ENCODE measurements around the gene VGF.
"Not testable (repeated sequence)": the region's sequence is repeated elsewhere in the genome, so short reads cannot be mapped to it uniquely, and the experiment has no call there.

VGF gene

GRCh38 chr7:101134399-101134980, 30.9 kb downstream of the VGF start:
- DNase-seq, result no peak

- DNase-seq, result no peak
Observed at GRCh38 chr7:101133621-101134398, 31.6 kb downstream of the VGF start.

GRCh38 chr7:101132626-101133600, 32.5 kb downstream of the VGF start:
- DNase-seq, result not testable (repeated sequence)

GRCh38 chr7:101129603-101130117, 35.7 kb downstream of the VGF start:
- DNase-seq, result no peak

GRCh38 chr7:101128040-101128834, 37.1 kb downstream of the VGF start:
- no peak for DNase-seq

- DNase-seq, result no peak
Observed at GRCh38 chr7:101127460-101128039, 37.8 kb downstream of the VGF start.

- DNase-seq, result peak; percentile 48
Observed at GRCh38 chr7:101126651-101127459, 38.5 kb downstream of the VGF start, which contains the start of gene SERPINE1. TSS of gene SERPINE1 (plus strand) at chr7:101127104. CDS start at chr7:101128394, 1,290 bp downstream.

- no peak for DNase-seq
Observed at GRCh38 chr7:101125989-101126650, 39.2 kb downstream of the VGF start.

- no peak for DNase-seq
Observed at GRCh38 chr7:101124376-101125056, 40.9 kb downstream of the VGF start.

- no peak for DNase-seq
Observed at GRCh38 chr7:101123703-101124068, 41.7 kb downstream of the VGF start.

GRCh38 chr7:101122933-101123702, 42.3 kb downstream of the VGF start:
- DNase-seq, result no peak

GRCh38 chr7:101121991-101122932, 43.1 kb downstream of the VGF start:
- no peak for DNase-seq

GRCh38 chr7:101121631-101121990, 43.8 kb downstream of the VGF start:
- DNase-seq, result not testable (repeated sequence)

GRCh38 chr7:101120315-101120714, 45.1 kb downstream of the VGF start:
- no peak for DNase-seq

GRCh38 chr7:101119876-101120275, 45.5 kb downstream of the VGF start:
- DNase-seq, result no peak

- DNase-seq, result no peak
Observed at GRCh38 chr7:101118856-101119255, 46.5 kb downstream of the VGF start.

- no peak for DNase-seq
Observed at GRCh38 chr7:101116898-101117297, 48.5 kb downstream of the VGF start.

GRCh38 chr7:101115215-101115614, 50.2 kb downstream of the VGF start:
- no peak for DNase-seq
